ENCODE measurements around the gene TNFRSF13B.
"Not testable (repeated sequence)": the region's sequence is repeated elsewhere in the genome, so short reads cannot be mapped to it uniquely, and the experiment has no call there.

GRCh38 chr17:16973043-16973442 lies 1.1 kb upstream of the TNFRSF13B start:
- TF ChIP-seq POLR2A, CTCF (IDR thresholded peaks at IDR 0.05): not testable (repeated sequence)
